ENCODE measurements around the gene MAP2K5.

Gene MAP2K5

DNA sequence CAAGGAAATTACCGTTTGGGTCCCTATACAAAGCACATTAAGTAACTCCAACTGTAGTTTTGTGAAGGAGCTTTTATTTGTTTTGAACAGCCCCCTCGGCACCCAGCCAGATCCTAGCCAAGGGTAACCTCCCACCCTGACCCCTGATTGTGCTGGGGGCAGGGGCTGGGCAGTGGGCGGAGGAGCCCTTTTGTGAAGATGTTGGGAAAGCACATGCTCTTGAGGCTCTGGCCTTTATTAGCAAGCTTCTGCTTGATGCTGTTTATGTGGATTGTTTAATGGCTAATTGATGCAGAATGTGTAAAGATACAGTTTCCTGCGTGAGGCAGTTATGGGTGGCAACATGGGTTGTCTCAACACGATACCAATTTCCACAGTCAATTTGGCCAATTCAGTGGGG lies 136.5 kb downstream of the MAP2K5 start:
- DNase-seq: no peak

DNA sequence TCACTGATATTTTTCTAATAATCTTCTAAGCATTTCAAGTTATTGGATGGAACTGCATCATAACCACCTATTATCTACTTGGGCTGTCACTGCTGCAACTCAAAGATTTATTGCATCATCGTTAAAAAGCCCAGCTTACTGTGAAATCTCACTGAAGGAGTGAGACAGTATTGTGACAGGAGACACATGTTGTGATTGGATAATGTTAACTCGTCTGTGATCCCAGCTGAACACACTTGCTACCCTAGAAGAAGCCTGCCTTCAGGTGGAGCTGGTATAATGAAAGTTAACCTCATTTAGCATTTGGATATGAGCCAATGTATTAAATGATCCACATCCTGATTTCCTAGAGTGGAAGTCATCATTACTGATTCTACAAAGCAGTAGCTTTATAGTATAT lies 138.1 kb downstream of the MAP2K5 start:
- DNase-seq: no peak

- DNase-seq: no peak
Measured at GRCh38 chr15:67685008-67685599, 142.6 kb downstream of the MAP2K5 start.

- no peak for DNase-seq
Measured at GRCh38 chr15:67685716-67686115, 143.2 kb downstream of the MAP2K5 start.

DNA sequence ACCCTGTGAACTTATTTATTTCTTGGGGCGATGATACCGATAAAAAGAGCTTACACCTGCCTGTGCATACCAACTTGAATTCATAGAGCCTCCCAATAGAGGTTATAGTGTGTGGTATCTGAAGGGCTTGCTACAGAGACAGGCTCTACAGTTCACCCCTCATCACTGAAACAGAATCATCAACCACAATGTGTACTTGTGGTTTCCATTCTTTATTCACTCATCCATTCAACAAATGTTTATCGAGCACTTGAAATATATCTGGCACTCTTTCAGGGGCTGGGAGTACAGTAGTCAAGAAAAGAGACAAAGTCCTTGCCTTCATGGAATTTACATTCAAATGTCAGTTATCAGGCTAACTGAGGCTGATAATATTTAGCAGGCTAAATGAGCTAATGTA lies 148.4 kb downstream of the MAP2K5 start:
- DNase-seq: no peak

DNA sequence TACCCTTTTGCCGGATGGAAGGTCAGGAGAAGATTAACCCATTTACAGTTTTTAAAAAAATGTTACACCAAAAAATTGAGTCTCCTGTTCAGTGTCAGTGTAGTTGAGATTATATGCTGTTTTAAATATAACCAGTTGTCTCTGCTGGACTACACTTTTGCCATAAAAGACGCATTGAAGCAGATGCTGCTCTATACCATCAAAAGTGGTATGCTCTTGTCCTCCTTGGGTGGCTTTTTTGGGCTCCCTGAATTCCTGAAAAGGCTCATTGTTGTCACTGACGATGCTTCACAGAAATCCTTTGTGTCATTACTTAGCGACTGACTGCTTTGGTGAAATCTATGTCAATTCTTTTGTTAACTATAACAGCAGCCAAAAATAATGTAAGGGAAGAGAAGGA lies 148.9 kb downstream of the MAP2K5 start:
- DNase-seq: no peak

- no peak for DNase-seq
Measured at GRCh38 chr15:67692573-67692972, 150.1 kb downstream of the MAP2K5 start.

GRCh38 chr15:67696087-67696486 lies 153.6 kb downstream of the MAP2K5 start:
- DNase-seq: no peak

GRCh38 chr15:67700023-67700422 lies 157.5 kb downstream of the MAP2K5 start:
- no peak for DNase-seq

- DNase-seq: no peak
Measured at GRCh38 chr15:67701669-67702068, 159.2 kb downstream of the MAP2K5 start.

GRCh38 chr15:67707520-67708283 lies 165.2 kb downstream of the MAP2K5 start:
- no peak for DNase-seq

DNA sequence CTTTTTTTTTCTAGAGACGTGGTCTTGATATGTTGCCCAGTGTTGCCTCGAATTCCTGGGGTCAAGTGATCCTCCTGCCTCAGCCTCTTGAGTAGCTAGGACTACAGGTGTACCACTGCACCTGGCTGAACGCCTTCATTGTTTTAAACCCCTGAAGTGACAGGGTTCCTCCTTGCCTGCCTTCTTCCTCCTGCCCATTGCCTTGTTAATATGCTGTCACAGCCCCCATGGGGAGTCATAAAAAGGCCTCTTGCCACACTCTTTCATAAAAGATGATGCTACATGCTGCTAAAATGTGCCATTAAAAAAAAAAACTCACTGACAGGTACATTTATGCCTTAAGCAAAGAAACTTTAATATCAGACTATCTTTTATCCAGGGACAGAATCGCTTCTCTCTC lies 166.0 kb downstream of the MAP2K5 start:
- no peak for DNase-seq

DNA sequence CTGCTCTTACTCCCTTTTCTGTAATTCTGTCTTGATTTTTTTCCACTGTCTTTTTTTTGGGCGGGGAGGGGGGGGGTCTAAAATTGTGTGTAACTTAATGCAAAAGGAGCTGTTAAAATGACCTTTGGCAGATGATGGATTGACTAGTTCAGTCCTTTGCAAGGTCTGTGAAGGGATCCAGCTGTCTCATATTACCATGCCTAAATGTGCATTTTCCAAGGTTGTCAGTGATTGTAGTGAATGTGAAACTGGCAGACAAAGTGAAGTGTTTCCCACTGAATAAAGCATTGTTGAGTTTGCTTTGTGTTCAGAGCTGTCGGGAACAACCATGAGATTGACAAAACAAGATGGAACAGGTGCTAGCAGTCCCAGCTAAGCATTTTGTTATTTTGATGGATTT lies 172.7 kb downstream of the MAP2K5 start:
- DNase-seq: no peak

- no peak for DNase-seq
Measured at GRCh38 chr15:67716171-67716570, 173.7 kb downstream of the MAP2K5 start.

DNA sequence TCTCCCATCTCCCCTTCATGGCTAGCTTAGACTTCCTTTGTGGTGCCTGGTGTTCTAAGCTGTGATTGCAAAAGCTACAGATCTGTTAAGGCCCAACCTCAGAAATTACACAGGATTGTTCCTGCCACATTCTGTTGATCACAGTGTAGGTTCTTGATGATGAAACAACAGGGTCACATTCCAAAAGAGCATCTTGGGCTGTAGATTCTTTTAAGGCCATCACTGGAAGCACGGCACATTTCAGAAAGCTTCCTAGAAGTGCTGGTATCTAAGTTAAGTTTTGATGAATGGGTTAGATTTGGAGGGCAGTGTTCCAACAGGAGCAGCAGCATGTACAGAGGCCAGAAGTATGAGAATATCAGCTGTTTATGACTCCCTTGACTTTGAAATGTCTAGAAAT lies 175.3 kb downstream of the MAP2K5 start:
- no peak for DNase-seq

- no peak for DNase-seq
Measured at GRCh38 chr15:67719330-67719959, 176.9 kb downstream of the MAP2K5 start.

DNA sequence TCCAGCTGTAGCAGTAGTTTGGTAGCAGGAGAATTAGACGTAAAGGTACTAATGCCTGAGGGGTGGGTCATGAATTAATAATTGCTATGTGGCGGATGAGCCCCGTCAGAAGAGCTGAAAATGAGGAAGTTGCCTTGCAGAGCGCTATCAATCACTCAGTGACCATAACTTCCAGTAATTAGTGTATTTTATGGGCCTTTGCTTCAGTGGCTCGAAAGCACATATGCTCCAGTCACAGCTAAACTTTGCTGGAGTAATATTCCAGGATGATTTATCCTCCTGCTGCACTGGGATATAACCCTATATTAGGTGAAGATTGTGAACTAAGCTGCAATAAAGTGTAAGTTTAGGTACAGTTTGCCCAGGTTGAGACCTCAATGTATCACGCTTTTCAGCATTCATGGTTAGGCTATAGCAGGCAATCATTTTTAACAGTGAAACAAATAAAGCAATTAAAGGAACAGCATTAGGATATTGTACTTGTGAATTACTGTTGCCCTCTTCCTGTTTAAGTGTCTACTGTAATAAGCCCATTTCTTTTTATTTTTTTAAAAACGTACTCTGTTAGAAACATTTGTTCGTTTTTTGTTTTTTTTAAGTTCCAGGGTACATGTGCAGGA lies 178.2 kb downstream of the MAP2K5 start:
- no peak for DNase-seq

DNA sequence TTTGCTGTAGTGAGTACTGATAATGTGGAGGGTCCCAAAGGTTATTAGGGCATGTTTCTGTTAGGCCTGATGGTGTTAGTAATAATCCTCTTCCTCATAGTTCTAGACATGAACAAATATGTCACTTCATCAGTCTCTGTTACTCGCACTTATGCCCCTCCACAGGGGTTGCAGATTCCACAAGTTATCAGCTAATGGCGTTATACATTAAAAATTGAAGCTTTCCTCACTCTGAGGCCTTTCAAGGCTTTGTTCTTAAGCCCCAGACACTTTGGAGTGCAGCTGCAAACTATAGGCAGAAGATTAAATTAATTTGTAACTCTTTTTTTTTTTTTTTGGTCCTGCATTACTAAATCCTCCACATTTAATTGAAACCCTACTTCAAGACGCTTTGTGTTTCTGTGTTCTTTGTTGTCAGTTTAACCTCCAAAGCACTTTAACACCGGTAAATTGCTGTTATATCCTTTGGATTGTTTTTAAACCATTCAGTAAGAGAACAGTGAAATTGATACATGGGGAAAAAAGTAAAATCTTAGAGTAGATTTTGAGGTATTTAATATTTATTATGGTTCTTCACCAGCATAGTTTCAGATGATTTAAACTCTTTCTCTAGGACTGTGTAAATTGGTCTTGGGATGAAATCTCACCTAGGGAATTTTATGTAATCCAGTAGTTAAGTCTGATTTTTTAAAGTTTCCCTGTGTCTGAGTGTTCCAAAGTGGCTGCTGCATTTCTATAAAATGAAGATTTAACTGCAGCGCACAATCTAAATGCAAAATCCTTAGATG lies 179.7 kb downstream of the MAP2K5 start:
- no peak for DNase-seq

- DNase-seq: no peak
Measured at GRCh38 chr15:67723294-67724024, 181.0 kb downstream of the MAP2K5 start.

DNA sequence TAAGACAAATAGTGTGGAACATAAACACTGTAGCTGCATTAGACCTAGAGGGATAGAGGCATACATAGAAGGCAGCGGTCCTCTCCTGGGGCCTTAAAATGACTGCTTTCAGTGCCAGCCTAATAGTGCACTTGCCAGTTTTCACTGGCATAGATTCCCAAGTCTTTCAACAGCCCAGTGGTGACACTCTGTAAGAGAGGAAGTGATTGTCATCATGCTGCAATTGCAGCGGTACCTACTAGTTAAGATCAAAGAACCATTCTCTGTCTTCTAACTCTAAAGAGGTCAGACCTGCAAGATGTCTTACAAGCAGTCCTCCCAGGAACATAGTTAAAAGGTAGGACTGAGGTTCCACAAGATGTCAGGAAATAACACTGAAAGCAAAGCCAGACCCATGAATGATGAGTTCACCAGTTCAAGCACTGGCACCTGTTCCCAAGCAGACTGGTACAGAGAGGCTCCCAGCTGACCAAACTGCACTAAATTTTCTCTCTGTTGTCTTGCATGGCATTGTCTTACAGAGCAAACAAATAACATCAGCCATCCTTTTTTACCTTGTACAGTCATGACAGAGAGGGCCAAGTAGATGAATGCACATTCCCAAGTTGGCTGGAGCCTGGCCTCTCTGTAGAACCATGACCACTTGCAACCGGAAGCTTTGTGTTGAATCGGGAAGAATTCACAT lies 182.3 kb downstream of the MAP2K5 start:
- DNase-seq: no peak

GRCh38 chr15:67730135-67730534 lies 187.6 kb downstream of the MAP2K5 start:
- no peak for DNase-seq
